B cell (primary cell): Measurements from ENCODE around the gene ZNF609. TPM values are rescaled to one million over a fixed set of nuclear protein-coding genes. Genes with fewer than 3 reads are reported as not detected.

Experiments used
- ATAC-seq: fragments of 200-7000 bp; cut with Tn5 transposase; one replicate; pipeline ENCODE4 v1.10.0; 2021; ENCODE audit warnings: low read depth, mild to moderate bottlenecking, moderate number of reproducible peaks, moderate library complexity
- CTCF ChIA-PET: fragments of 350-600 bp; sonication (Branson Sonifier 250); formaldehyde crosslinking; loops from one replicate; lab custom pipeline; 2021; ENCODE audit warnings: antibody characterized with exemption, inconsistent platforms; lab: Charles Lee
- POLR2A ChIA-PET: fragments of 350-600 bp; sonication (Branson Sonifier 250); formaldehyde crosslinking; loops from one replicate; lab custom pipeline; 2021; ENCODE audit warnings: antibody characterized with exemption; lab: Charles Lee
- DNase-seq: peaks from one replicate; pipeline ENCODE4 v3.0.0; 2013
- H2AFZ ChIP-seq: 2 replicates; pipeline ENCODE4 v1.6.1; 2012; ENCODE audit warnings: mild to moderate bottlenecking, low read depth, low read length; ENCODE audit not compliant: insufficient read depth, poor library complexity, severe bottlenecking
- H3K27ac ChIP-seq, 2 donors: 1 replicate in 1 of 2; 2 replicates in 1 of 2; pipeline ENCODE4 v1.5.1; 2012 to 2013; ENCODE audit warnings: low read length in 2 of 2, mild to moderate bottlenecking in 2 of 2, moderate library complexity in 1 of 2
- H3K27me3 ChIP-seq, 4 experiments: fragments of 200-600 bp in 1 of 4; sonication (generic) in 1 of 4; replicated peaks in 1 of 4; 1 replicate in 2 of 4; 2 replicates in 2 of 4; pipeline versions ENCODE4 v1.6.1 to v1.7.0; 2013 to 2016; ENCODE audit warnings: low read length in 3 of 4, mild to moderate bottlenecking in 2 of 4, mixed read lengths in 1 of 4, moderate library complexity in 1 of 4; ENCODE audit not compliant: insufficient read depth in 4 of 4, control insufficient read depth in 3 of 4; ENCODE audit errors: control extremely low read depth in 1 of 4
- H3K36me3 ChIP-seq, 2 experiments: replicated peaks in 1 of 2; 1 replicate in 1 of 2; 2 replicates in 1 of 2; pipeline versions ENCODE4 v1.6.1 to v1.7.1; 2013; ENCODE audit warnings: low read length in 1 of 2; ENCODE audit not compliant: insufficient read depth in 2 of 2, control insufficient read depth in 1 of 2; ENCODE audit errors: control extremely low read depth in 1 of 2, extremely low read depth in 1 of 2
- H3K4me1 ChIP-seq, 2 donors: fragments of 200-600 bp in 1 of 2; sonication (generic) in 1 of 2; 1 replicate in 1 of 2; 2 replicates in 1 of 2; pipeline versions ENCODE4 v1.5.1 to v1.6.1; 2013 to 2017; ENCODE audit warnings: low read length in 2 of 2; ENCODE audit not compliant: control insufficient read depth in 2 of 2, insufficient read depth in 2 of 2
- H3K4me2 ChIP-seq: replicated peaks from 2 replicates; pipeline ENCODE3; 2012; ENCODE audit warnings: mild to moderate bottlenecking, low read depth, low read length; ENCODE audit not compliant: poor library complexity, severe bottlenecking
- H3K4me3 ChIP-seq, 5 experiments: fragments of 200-600 bp in 1 of 5; sonication (generic) in 1 of 5; 1 replicate in 3 of 5; 2 replicates in 2 of 5; pipeline versions ENCODE4 v1.5.1 to v1.7.0; 2011 to 2016; ENCODE audit warnings: low read length in 4 of 5, mild to moderate bottlenecking in 4 of 5, low read depth in 2 of 5, control low read depth in 1 of 5, moderate library complexity in 1 of 5; ENCODE audit not compliant: insufficient read depth in 1 of 5; ENCODE audit errors: control extremely low read depth in 1 of 5, extremely low read depth in 1 of 5
- H3K79me2 ChIP-seq: fragments of 200-600 bp; sonication (generic); one replicate; pipeline ENCODE4 v1.6.0; 2016; ENCODE audit warnings: low read length; ENCODE audit not compliant: control insufficient read depth, insufficient read depth
- H3K9ac ChIP-seq: fragments of 200-600 bp; sonication (generic); 2 replicates; pipeline ENCODE4 v1.6.1; 2017; ENCODE audit warnings: mild to moderate bottlenecking, low read length, moderate library complexity
- H3K9me3 ChIP-seq, 3 donors: one replicate each; pipeline versions ENCODE4 v1.6.1 to v1.7.1; 2013; ENCODE audit warnings: low read length in 2 of 3; ENCODE audit not compliant: control insufficient read depth in 2 of 3, insufficient read depth in 1 of 3; ENCODE audit errors: control extremely low read depth in 1 of 3
- H4K20me1 ChIP-seq: 2 replicates; pipeline ENCODE4 v1.6.0; 2012; ENCODE audit warnings: mild to moderate bottlenecking, low read length; ENCODE audit not compliant: insufficient read depth, control insufficient read depth, poor library complexity, severe bottlenecking
- H3K27ac Mint-ChIP-seq: one replicate; pipeline ENCODE4 v1.8.0; 2021; ENCODE audit warnings: mixed read lengths
- H3K27me3 Mint-ChIP-seq: one replicate; pipeline ENCODE4 v1.8.0; 2021; ENCODE audit warnings: mixed read lengths
- H3K4me1 Mint-ChIP-seq: one replicate; pipeline ENCODE4 v1.8.0; 2021; ENCODE audit warnings: mixed read lengths
- H3K4me3 Mint-ChIP-seq: one replicate; pipeline ENCODE4 v1.8.0; 2021; ENCODE audit warnings: mixed read lengths
- H3K9me3 Mint-ChIP-seq: one replicate; pipeline ENCODE4 v1.8.0; 2022; ENCODE audit warnings: mixed read lengths; ENCODE audit not compliant: insufficient read depth
- EZH2 ChIP-seq: IDR thresholded peaks from 2 replicates; pipeline ENCODE4 v1.6.1; 2012; ENCODE audit warnings: borderline replicate concordance, low read depth, mild to moderate bottlenecking, moderate library complexity, low read length; ENCODE audit not compliant: insufficient read depth, poor library complexity, severe bottlenecking
- WGBS: methylation state at CpG from one replicate; pipeline ENCODE4 v1.1.5; 2013; ENCODE audit warnings: missing lambda C conversion rate; ENCODE audit not compliant: insufficient coverage; 5-methylcytosine and 5-hydroxymethylcytosine counted together
- intact Hi-C: fragments of 100-400 bp; cut with micrococcal nuclease; formaldehyde crosslinking; loops from one replicate; pipeline ENCODE4 v1.10.0; 2022
- polyA plus RNA-seq: library from polyadenylated mRNA; depleted of rRNA; stranded (reverse); fragments of >200 nt; gene quantifications from 2 replicates; pipeline ENCODE4 v1.2.3, GENCODE V29; 2012
- total RNA-seq, 2 donors: library from RNA; stranded (reverse); fragments of 120-200 nt in 1 of 2; gene quantifications; 1 replicate in 1 of 2; 2 replicates in 1 of 2; pipeline versions ENCODE4 v1.2.3 to v1.2.4, GENCODE V29; 2013 to 2022
- TF ChIP-seq, protein P1 (sequence below): fragments of 200-600 bp; IDR thresholded peaks from one replicate; pipeline ENCODE4 v1.8.0; 2022; ENCODE audit warnings: antibody characterized with exemption, mild to moderate bottlenecking

ZNF609 gene
- total and polyA plus RNA-seq, 2 donors (not counting 1 experiment from before 2014, with no cell fraction given) = 5.8 to 32.9 TPM

DNA sequence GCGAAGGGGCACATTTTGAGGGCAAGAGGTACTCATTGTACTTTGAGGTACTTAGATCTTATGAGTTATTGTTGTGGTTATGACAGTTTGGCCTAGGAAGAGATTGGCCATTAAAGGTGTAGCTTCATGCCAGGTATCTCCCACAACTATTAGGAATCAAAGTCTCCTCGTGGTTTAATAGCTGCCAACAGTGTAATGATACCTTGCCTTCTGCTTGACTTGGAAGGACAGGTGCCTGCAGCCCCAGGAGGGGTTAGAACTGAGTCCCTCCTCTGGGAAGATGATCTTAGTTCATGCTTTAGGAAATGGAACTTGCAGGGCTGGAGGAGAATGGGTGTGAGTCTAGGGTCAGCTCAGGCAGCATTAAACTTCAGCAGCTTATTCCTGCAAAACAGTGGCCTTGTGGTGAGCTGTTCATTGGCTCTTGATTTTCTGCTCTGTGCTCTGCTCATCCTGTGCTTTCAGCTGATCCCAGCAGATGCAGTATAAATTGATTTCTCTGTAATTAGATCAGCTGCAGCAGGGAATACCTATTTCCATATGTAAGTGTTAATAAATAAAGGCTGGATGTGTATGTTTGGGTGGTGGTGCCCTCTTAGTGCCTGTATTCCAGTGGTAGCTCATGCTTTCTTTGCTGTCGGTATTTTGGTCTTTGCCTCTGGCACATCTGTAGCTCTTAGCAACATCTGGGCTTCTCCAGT, 40.5 kb downstream of the ZNF609 start:
- Histone ChIP-seq H3K4me2 (no peak overlapping the region), H3K9ac (no peak overlapping the region), H3K9me3 (no peaks in the 10 kb centered on the region), H4K20me1 (no peaks in the 10 kb centered on the region), H2AFZ (no peak overlapping the region), H3K4me1 (peaks cover 15% of the 10 kb centered on the region in 2 donors), H3K27me3 (no peaks in the 10 kb centered on the region), H3K79me2 (peaks cover 12% of the 10 kb centered on the region), H3K27ac (no peak overlapping the region), H3K36me3 (peaks cover 0 to 15% of the 10 kb centered on the region in 2 experiments), H3K4me3 (no peak overlapping the region)
- H3K9me3 Mint-ChIP-seq = no peaks in the 10 kb centered on the region
- H3K27me3 Mint-ChIP-seq = no peaks in the 10 kb centered on the region
- POLR2A ChIA-PET = interaction anchor here (0.5 kb wide), 1 partner anchor 51 kb away, joined by 10 read pairs; no protein-coding TSS in a partner anchor
- 67% methylated on average over 3 of the region's 3 CpGs for WGBS
- DNase-seq = no peak
- no peak for ATAC-seq
- peaks cover 32% of the 10 kb centered on the region for H3K4me1 Mint-ChIP-seq
- no peak overlapping the region for H3K27ac Mint-ChIP-seq
- no peak overlapping the region for H3K4me3 Mint-ChIP-seq
- CTCF ChIA-PET = no interaction called here
- intact Hi-C loops = no loop called here
- no peak for TF ChIP-seq EZH2
- TF ChIP-seq, protein P1, sequence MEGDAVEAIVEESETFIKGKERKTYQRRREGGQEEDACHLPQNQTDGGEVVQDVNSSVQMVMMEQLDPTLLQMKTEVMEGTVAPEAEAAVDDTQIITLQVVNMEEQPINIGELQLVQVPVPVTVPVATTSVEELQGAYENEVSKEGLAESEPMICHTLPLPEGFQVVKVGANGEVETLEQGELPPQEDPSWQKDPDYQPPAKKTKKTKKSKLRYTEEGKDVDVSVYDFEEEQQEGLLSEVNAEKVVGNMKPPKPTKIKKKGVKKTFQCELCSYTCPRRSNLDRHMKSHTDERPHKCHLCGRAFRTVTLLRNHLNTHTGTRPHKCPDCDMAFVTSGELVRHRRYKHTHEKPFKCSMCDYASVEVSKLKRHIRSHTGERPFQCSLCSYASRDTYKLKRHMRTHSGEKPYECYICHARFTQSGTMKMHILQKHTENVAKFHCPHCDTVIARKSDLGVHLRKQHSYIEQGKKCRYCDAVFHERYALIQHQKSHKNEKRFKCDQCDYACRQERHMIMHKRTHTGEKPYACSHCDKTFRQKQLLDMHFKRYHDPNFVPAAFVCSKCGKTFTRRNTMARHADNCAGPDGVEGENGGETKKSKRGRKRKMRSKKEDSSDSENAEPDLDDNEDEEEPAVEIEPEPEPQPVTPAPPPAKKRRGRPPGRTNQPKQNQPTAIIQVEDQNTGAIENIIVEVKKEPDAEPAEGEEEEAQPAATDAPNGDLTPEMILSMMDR = no peak

DNA sequence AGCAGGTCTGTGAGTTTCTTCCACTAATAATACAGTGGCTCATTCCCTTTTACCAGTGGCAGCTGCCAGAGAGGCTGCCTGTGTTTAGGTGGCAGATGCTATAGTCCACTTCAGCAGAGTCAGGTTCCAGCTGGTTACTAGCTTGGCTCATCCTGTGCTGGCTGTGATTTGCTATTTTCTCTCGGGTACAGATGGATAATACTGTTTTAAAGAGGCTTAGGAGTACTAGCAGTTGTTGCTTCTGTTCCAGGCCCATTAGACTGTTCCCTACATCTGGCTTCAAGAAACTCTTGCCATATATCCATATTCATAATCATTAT, 41.0 kb downstream of the ZNF609 start:
- WGBS = no CpG with 5 or more reads among the region's 1 CpG
- Histone ChIP-seq H4K20me1 (no peaks in the 10 kb centered on the region), H3K4me1 (peaks cover 15% of the 10 kb centered on the region in 2 donors), H3K9me3 (no peaks in the 10 kb centered on the region), H3K79me2 (peaks cover 12% of the 10 kb centered on the region), H3K9ac (no peak overlapping the region), H3K4me3 (no peak overlapping the region), H3K36me3 (peaks cover 0 to 15% of the 10 kb centered on the region in 2 experiments), H3K27ac (no peak overlapping the region), H3K4me2 (no peak overlapping the region), H2AFZ (no peak overlapping the region), H3K27me3 (no peaks in the 10 kb centered on the region)
- no peak for TF ChIP-seq EZH2
- TF ChIP-seq, protein P1 = no peak
- no peaks in the 10 kb centered on the region for H3K27me3 Mint-ChIP-seq
- POLR2A ChIA-PET = no interaction called here
- CTCF ChIA-PET = no interaction called here
- H3K4me3 Mint-ChIP-seq = no peak overlapping the region
- no peaks in the 10 kb centered on the region for H3K9me3 Mint-ChIP-seq
- no peak for DNase-seq
- ATAC-seq = no peak
- peaks cover 32% of the 10 kb centered on the region for H3K4me1 Mint-ChIP-seq
- no peak overlapping the region for H3K27ac Mint-ChIP-seq
- intact Hi-C loops = no loop called here
